Suprapubic skin (tissue), 3 donors: Measurements from ENCODE around the gene PLXNA2.

Experiments
- CTCF ChIP-seq, 2 donors: fragments of 200-600 bp in 1 of 2; fragments of 450-650 bp in 1 of 2; sonication (generic) in 1 of 2; IDR thresholded peaks; one replicate each; pipeline ENCODE4 v1.5.1; 2016 to 2019; ENCODE audit warnings: antibody characterized with exemption in 2 of 2, mild to moderate bottlenecking in 1 of 2, moderate library complexity in 1 of 2
- EP300 ChIP-seq: sonication (generic); formaldehyde crosslinking; IDR thresholded peaks from one replicate; pipeline ENCODE4 v1.6.1; 2017; ENCODE audit warnings: antibody characterized with exemption
- POLR2A ChIP-seq, 2 donors: fragments of 450-650 bp; IDR thresholded peaks; one replicate each; pipeline ENCODE4 v1.6.1; 2017; ENCODE audit warnings: antibody characterized with exemption in 2 of 2, mild to moderate bottlenecking in 2 of 2, moderate library complexity in 2 of 2

- TF ChIP-seq CTCF (IDR thresholded peaks at IDR 0.05) = no peak
- no peak for TF ChIP-seq EP300
- TF ChIP-seq POLR2A (IDR thresholded peaks at IDR 0.05) = no peak
Observed at GRCh38 chr1:208174200-208174599, 70.0 kb downstream of the PLXNA2 start.
